ENCODE data around the gene MPG. TPM values are rescaled to one million over a fixed set of nuclear protein-coding genes. Genes with fewer than 3 reads are reported as not detected.

Gene MPG
- total RNA-seq, result 33.8 TPM

GRCh38 chr16:77807-78443, at the start of gene MPG:
Gene MPG (plus strand): TSS chr16:78225. CDS start chr16:78310, 85 bp downstream.

GRCh38 chr16:53346-54236, 24.4 kb upstream of the MPG start, which contains the start of the genes POLR3K and SNRNP25:
Gene POLR3K (minus strand): TSS chr16:53608. CDS start chr16:53586, 22 bp downstream.
Gene SNRNP25 (plus strand): TSS chr16:53828. CDS start chr16:54017, 189 bp downstream.

GRCh38 chr16:72561-73548, 5.2 kb upstream of the MPG start, which contains the start of gene RHBDF1:
Gene RHBDF1 (minus strand): TSS chr16:72631. CDS start chr16:65015, 7,616 bp downstream.

Small RNAs within 50 kb of the gene (small RNA-seq; reads per million reads assigned to genes)
- not detected for gene Z69720.2 (ENCODE audit: low replicate concordance)

Other genes with a start within 250 kb of the MPG start
- gene POLR3K, start 24.6 kb upstream of the MPG start, total RNA-seq, result 3.8 TPM
- 13.8 TPM for gene SNRNP25, start 24.4 kb upstream of the MPG start, total RNA-seq
- gene RHBDF1, start 5.6 kb upstream of the MPG start, total RNA-seq, result 1.6 TPM
- 21.6 TPM for gene NPRL3, start 60.4 kb downstream of the MPG start, total RNA-seq
- not detected for gene HBZ, start 74.4 kb downstream of the MPG start, total RNA-seq
- 7.8 TPM for gene HBM, start 87.8 kb downstream of the MPG start, total RNA-seq
- 363 TPM for gene HBA2, start 94.7 kb downstream of the MPG start, total RNA-seq
- gene HBA1, start 98.5 kb downstream of the MPG start, total RNA-seq, result 263 TPM
- 4.1 TPM for gene HBQ1, start 102.2 kb downstream of the MPG start, total RNA-seq
- gene LUC7L, start 151.2 kb downstream of the MPG start, total RNA-seq, result 216 TPM
- 22.5 TPM for gene FAM234A, start 156.6 kb downstream of the MPG start, total RNA-seq
- gene RGS11, start 197.7 kb downstream of the MPG start, total RNA-seq, result 21.0 TPM
- 60.1 TPM for gene ARHGDIG, start 202.4 kb downstream of the MPG start, total RNA-seq
- gene PDIA2, start 204.9 kb downstream of the MPG start, total RNA-seq, result 30.0 TPM

Data from parietal lobe (tissue), 2 donors.